Measurements from ENCODE around the gene SCD5. TPM values are rescaled to one million over a fixed set of nuclear protein-coding genes. Genes with fewer than 3 reads are reported as not detected.
A peak's percentile ranks its signal among the peaks of the same experiment; 100 is the strongest.

The SCD5 gene
- total and polyA plus RNA-seq, 4 donors: 2.6 to 11.5 (median 5.2) TPM

DNA sequence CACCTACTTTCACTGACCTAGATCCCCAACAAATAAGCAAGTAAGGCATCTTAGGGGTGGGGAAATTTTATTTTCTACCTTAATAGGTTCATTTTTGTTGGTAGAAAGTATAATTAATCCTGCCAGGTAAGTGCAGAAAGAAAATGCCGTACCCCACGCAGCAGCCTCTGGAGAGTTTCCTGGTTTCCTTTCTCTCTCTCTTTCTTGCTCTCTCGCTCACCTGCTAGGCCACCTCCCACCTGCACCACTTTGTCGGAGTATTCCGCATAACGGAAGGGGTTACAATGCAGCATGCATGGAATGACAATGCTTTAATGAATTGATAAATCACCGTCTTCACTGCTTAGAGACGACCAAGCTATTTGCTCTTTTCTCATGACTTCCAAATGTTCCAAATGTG lies 101.0 kb downstream of the SCD5 start:
- no peak for DNase-seq
- no peaks in the 10 kb centered on the region for H3K4me1 ChIP-seq (ENCODE audit: control insufficient read depth in 1 of 2, insufficient read depth in 2 of 2, low read length in 2 of 2)
- intact Hi-C loops (cut with DNase I): no loop called here
- H3K27ac ChIP-seq (ENCODE audit: low read depth in 1 of 2, low read length in 2 of 2): no peak overlapping the region
- no peaks in the 10 kb centered on the region for H3K9me3 ChIP-seq (ENCODE audit: control insufficient read depth, low read length)
- H3K27me3 ChIP-seq (ENCODE audit: control insufficient read depth in 1 of 2, insufficient read depth in 2 of 2, low read length in 1 of 2): no peaks in the 10 kb centered on the region
- ATAC-seq (ENCODE audit: low FRiP score): no peak
- H3K36me3 ChIP-seq (ENCODE audit: control insufficient read depth in 1 of 2, insufficient read depth in 2 of 2, low read length in 1 of 2): no peaks in the 10 kb centered on the region
- 69 to 80% methylated on average over 8 of the region's 8 CpGs for WGBS, 2 donors
- H3K4me3 ChIP-seq (ENCODE audit: low read length in 2 of 2): no peak overlapping the region

DNA sequence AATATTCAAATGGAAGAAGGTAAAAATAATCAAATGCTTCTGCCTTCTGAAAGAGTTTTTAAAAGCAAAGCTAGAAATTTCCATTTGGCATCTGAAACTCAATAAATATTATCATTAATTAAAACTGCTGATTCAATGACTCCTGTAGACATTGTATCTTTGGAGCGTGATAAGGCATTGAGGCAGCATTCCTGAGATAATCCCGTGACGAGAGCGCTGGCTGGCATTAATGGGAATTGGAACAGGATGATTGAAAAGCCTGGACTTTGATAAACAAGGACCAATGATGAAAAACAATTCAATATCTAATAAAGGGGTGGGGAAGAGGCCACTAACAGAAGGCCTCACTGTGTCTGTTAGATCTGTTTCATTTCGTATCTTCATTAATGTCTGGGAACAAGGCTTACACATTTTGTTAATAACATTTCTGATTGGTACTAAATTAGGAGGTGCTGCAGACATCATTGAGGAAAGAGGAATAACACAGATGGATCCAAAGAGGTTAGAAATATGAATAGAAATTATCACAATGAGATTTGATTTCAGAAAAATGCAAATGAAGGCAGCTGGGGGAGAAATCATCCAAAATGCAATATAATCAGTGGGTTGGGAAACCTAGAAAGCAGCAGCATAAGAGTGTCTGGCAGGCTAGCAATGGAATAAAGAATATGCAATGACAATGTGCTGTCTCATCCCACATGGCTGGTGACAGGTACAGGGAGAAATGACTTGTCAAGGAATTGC lies 102.3 kb downstream of the SCD5 start:
- Histone ChIP-seq H3K27ac (ENCODE audit: low read depth in 1 of 2, low read length in 2 of 2) (no peak overlapping the region), H3K9me3 (ENCODE audit: control insufficient read depth, low read length) (no peaks in the 10 kb centered on the region), H3K36me3 (ENCODE audit: control insufficient read depth in 1 of 2, insufficient read depth in 2 of 2, low read length in 1 of 2) (no peaks in the 10 kb centered on the region), H3K27me3 (ENCODE audit: control insufficient read depth in 1 of 2, insufficient read depth in 2 of 2, low read length in 1 of 2) (no peaks in the 10 kb centered on the region), H3K4me1 (ENCODE audit: control insufficient read depth in 1 of 2, insufficient read depth in 2 of 2, low read length in 2 of 2) (no peaks in the 10 kb centered on the region), H3K4me3 (ENCODE audit: low read length in 2 of 2) (no peak overlapping the region)
- DNase-seq (no peak), ATAC-seq (ENCODE audit: low FRiP score) (no peak)
- intact Hi-C loops (cut with DNase I): no loop called here
- 55 to 74% methylated on average over 5 of the region's 5 CpGs for WGBS, 2 donors

- no peak overlapping the region for H3K27ac ChIP-seq (ENCODE audit: low read depth in 1 of 2, low read length in 2 of 2)
- WGBS, 2 donors: 77 to 89% methylated on average over 4 of the region's 4 CpGs
- H3K36me3 ChIP-seq (ENCODE audit: control insufficient read depth in 1 of 2, insufficient read depth in 2 of 2, low read length in 1 of 2): no peaks in the 10 kb centered on the region
- no peaks in the 10 kb centered on the region for H3K4me1 ChIP-seq (ENCODE audit: control insufficient read depth in 1 of 2, insufficient read depth in 2 of 2, low read length in 2 of 2)
- H3K4me3 ChIP-seq (ENCODE audit: low read length in 2 of 2): no peak overlapping the region
- ATAC-seq (ENCODE audit: low FRiP score) (no peak), DNase-seq (no peak)
- no peaks in the 10 kb centered on the region for H3K9me3 ChIP-seq (ENCODE audit: control insufficient read depth, low read length)
- intact Hi-C loops (cut with DNase I): no loop called here
- no peaks in the 10 kb centered on the region for H3K27me3 ChIP-seq (ENCODE audit: control insufficient read depth in 1 of 2, insufficient read depth in 2 of 2, low read length in 1 of 2)
These were observed 103.7 kb downstream of the SCD5 start for GRCh38 chr4:82694892-82695291.

DNA sequence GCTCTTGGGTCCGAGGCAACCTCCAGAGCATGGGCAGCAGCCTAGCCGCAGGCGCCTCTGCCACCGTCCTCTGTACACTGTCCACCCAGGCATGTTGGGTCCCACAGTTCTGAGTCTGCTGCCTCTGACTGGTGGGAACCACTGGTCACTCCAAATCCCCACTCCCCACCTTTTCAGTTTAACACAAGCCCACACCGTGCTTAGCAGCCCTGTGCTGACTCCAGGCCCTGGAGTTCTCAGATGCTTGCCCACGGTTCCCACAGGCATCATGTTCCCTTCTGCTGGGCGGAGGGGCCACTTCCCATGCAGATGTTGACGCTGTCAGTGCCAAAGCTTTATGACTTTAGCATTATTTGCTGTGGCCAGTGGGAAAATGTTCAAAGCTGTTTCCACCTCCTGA lies 104.5 kb downstream of the SCD5 start:
- no peaks in the 10 kb centered on the region for H3K4me1 ChIP-seq (ENCODE audit: control insufficient read depth in 1 of 2, insufficient read depth in 2 of 2, low read length in 2 of 2)
- no peaks in the 10 kb centered on the region for H3K27me3 ChIP-seq (ENCODE audit: control insufficient read depth in 1 of 2, insufficient read depth in 2 of 2, low read length in 1 of 2)
- DNase-seq (no peak), ATAC-seq (ENCODE audit: low FRiP score) (no peak)
- intact Hi-C loops (cut with DNase I): no loop called here
- no peaks in the 10 kb centered on the region for H3K9me3 ChIP-seq (ENCODE audit: control insufficient read depth, low read length)
- H3K36me3 ChIP-seq (ENCODE audit: control insufficient read depth in 1 of 2, insufficient read depth in 2 of 2, low read length in 1 of 2): no peaks in the 10 kb centered on the region
- no peak overlapping the region for H3K4me3 ChIP-seq (ENCODE audit: low read length in 2 of 2)
- H3K27ac ChIP-seq (ENCODE audit: low read depth in 1 of 2, low read length in 2 of 2): no peak overlapping the region
- 76 to 77% methylated on average over 8 of the region's 8 CpGs for WGBS, 2 donors

DNA sequence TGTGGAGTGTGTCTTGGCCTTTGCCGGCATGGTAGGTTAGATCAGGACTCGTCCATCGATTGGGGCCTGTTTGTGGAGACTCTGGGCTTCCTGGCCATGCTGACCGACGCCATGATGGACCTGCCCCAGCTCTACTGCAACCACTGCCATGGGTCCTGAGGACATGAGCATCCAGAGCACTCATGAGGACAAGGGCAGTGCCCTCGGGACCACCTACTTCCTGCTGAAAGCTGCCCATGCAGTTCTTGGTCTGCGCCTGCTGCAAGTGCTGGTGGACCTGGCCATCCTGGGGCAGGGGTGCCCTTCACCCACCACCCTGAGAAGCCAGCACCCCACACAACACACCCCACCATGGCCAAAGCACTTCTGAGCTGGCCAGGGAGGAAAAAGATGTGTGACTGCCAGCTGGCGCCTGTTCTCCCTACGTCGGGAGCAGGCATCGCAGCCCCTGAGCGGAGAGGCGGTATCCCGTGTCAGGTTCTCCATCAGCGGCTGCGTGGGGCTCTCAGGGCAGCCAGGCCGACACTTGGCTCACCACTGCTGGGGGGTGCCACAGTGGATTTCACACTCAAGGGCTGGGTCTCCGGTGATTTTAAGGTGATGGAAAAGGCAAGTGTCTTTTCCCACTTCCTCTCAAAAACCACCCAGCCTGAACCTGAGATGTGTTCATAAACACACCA lies 106.4 kb downstream of the SCD5 start:
- Histone ChIP-seq H3K36me3 (ENCODE audit: control insufficient read depth in 1 of 2, insufficient read depth in 2 of 2, low read length in 1 of 2) (no peaks in the 10 kb centered on the region), H3K4me3 (ENCODE audit: low read length in 2 of 2) (no peak overlapping the region), H3K27ac (ENCODE audit: low read depth in 1 of 2, low read length in 2 of 2) (no peak overlapping the region), H3K27me3 (ENCODE audit: control insufficient read depth in 1 of 2, insufficient read depth in 2 of 2, low read length in 1 of 2) (no peaks in the 10 kb centered on the region), H3K4me1 (ENCODE audit: control insufficient read depth in 1 of 2, insufficient read depth in 2 of 2, low read length in 2 of 2) (no peaks in the 10 kb centered on the region), H3K9me3 (ENCODE audit: control insufficient read depth, low read length) (no peaks in the 10 kb centered on the region)
- 96% methylated on average over 18 of the region's 18 CpGs for WGBS, 2 donors
- intact Hi-C loops (cut with DNase I): no loop called here
- DNase-seq (no peak), ATAC-seq (ENCODE audit: low FRiP score) (peak; percentile 5)

DNA sequence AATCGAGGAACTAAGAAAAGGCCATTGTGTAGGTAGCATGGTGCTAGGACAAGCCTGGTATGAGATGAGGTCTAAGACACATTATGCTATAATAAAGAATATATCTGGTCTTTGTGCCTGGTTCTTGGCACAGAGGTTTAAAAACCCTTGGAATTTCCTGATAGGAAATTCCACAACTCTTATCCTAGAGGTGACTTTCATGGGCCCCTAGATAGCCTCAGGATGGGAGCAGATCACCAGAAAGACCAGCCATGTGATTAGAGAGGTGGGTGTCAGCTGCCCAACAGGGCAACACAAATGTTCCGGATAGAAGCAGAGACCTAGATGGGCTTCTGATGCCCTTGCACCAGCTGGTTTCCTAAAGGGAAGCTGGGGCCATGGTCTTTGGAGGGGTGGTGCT lies 107.2 kb downstream of the SCD5 start:
- WGBS, 2 donors: 93% methylated on average over 2 of the region's 2 CpGs
- no peak overlapping the region for H3K4me3 ChIP-seq (ENCODE audit: low read length in 2 of 2)
- ATAC-seq (ENCODE audit: low FRiP score) (no peak), DNase-seq (no peak)
- no peaks in the 10 kb centered on the region for H3K4me1 ChIP-seq (ENCODE audit: control insufficient read depth in 1 of 2, insufficient read depth in 2 of 2, low read length in 2 of 2)
- H3K27ac ChIP-seq (ENCODE audit: low read depth in 1 of 2, low read length in 2 of 2): no peak overlapping the region
- intact Hi-C loops (cut with DNase I): no loop called here
- no peaks in the 10 kb centered on the region for H3K36me3 ChIP-seq (ENCODE audit: control insufficient read depth in 1 of 2, insufficient read depth in 2 of 2, low read length in 1 of 2)
- H3K27me3 ChIP-seq (ENCODE audit: control insufficient read depth in 1 of 2, insufficient read depth in 2 of 2, low read length in 1 of 2): no peaks in the 10 kb centered on the region
- H3K9me3 ChIP-seq (ENCODE audit: control insufficient read depth, low read length): no peaks in the 10 kb centered on the region

DNA sequence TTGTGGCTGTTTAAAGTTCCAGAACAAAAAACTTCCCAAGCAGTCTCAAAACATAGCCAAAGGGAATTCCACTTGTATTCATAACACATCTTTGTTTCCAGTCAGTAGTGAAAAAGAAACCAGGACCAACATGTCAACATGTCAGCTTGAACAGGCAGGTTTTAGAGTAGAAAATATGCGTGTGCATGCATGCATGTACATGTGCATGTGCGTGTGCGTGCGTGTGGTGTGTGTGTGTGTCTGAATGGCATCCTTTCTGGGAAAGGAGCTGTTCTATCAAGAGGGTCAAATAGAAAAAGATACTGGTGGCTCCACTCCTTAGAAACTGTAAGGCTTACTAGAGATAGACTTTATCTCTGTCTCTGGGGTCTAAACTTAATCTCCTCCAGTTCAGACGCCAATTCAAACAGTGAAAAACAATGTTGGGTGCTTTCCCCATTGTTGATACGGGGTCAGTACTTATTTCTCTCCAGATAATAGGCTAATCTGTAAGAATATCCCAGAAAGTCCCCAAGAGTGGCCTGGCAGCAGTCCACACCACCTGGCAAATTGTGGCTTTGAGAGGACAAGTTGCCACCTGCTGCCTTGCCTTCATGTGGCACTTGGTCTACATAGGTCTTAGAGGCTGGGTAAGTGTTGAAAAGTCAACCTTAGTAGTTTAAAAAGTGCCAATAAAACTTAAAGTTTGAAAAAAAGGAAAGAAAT lies 110.4 kb downstream of the SCD5 start:
- intact Hi-C loops (cut with DNase I): no loop called here
- Histone ChIP-seq H3K27ac (ENCODE audit: low read depth in 1 of 2, low read length in 2 of 2) (no peak overlapping the region), H3K27me3 (ENCODE audit: control insufficient read depth in 1 of 2, insufficient read depth in 2 of 2, low read length in 1 of 2) (no peaks in the 10 kb centered on the region), H3K9me3 (ENCODE audit: control insufficient read depth, low read length) (no peaks in the 10 kb centered on the region), H3K4me1 (ENCODE audit: control insufficient read depth in 1 of 2, insufficient read depth in 2 of 2, low read length in 2 of 2) (no peaks in the 10 kb centered on the region), H3K36me3 (ENCODE audit: control insufficient read depth in 1 of 2, insufficient read depth in 2 of 2, low read length in 1 of 2) (no peaks in the 10 kb centered on the region), H3K4me3 (ENCODE audit: low read length in 2 of 2) (no peak overlapping the region)
- 67 to 70% methylated on average over 6 of the region's 6 CpGs for WGBS, 2 donors
- no peak for DNase-seq
- ATAC-seq (ENCODE audit: low FRiP score): no peak

- DNase-seq: no peak
- intact Hi-C loops (cut with DNase I): no loop called here
- 80 to 83% methylated on average over 6 of the region's 6 CpGs for WGBS, 2 donors
These were observed 111.1 kb downstream of the SCD5 start for GRCh38 chr4:82687531-82687930.

More at GRCh38 chr4:82687531-82687930, 111.1 kb downstream of the SCD5 start:
- Histone ChIP-seq H3K4me1 (ENCODE audit: control insufficient read depth in 1 of 2, insufficient read depth in 2 of 2, low read length in 2 of 2) (no peaks in the 10 kb centered on the region), H3K4me3 (ENCODE audit: low read length in 2 of 2) (no peak overlapping the region), H3K36me3 (ENCODE audit: control insufficient read depth in 1 of 2, insufficient read depth in 2 of 2, low read length in 1 of 2) (no peaks in the 10 kb centered on the region), H3K27ac (ENCODE audit: low read depth in 1 of 2, low read length in 2 of 2) (no peak overlapping the region), H3K9me3 (ENCODE audit: control insufficient read depth, low read length) (no peaks in the 10 kb centered on the region), H3K27me3 (ENCODE audit: control insufficient read depth in 1 of 2, insufficient read depth in 2 of 2, low read length in 1 of 2) (no peaks in the 10 kb centered on the region)
- ATAC-seq (ENCODE audit: low FRiP score): no peak

Data from aorta (tissue), 5 donors.